ENCODE results near the gene TK1. TPM values are rescaled to one million over a fixed set of nuclear protein-coding genes. Genes with fewer than 3 reads are reported as not detected.

Gene TK1
- total and polyA plus RNA-seq, 4 donors: 7.9 to 14.9 (median 10.3) TPM

DNA sequence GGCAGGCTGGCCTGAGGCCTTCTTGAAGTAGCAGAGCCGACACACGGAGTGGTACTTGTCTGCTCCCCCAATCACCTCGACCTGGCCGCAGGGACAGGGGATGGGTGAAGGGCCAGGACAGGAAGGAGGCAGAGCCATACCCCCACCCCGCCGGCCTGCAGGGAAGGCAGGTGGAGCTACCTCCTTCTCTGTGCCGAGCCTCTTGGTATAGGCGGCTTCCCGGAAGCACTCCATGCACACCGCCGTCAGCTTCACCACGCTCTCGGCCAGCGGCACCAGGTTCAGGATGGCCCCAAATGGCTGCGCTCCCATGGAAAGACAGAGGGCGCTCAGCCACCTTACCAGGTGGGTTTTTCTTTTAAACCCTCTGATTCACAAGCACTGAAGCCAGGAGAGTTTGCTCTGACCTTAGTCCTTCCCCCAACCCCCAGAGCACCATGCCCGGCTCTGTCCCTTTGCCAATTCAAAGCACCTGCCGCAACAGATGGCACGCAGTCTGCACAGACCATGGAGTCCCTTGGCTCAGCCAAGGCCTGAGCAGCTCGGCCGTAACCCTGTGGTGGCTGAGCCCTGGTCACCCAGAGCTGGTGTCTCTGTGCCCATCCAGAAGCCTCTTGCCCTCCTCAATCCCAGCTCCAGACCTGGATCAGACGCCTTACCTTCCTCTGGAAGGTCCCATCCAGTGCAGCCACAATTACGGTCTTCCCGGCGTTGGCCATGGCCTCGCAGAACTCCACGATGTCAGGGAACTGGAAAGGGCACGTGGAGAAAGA, 11.8 kb downstream of the TK1 start:
- peaks cover 0 to 41% (median 10%) of the 10 kb centered on the region in 5 donors for H3K4me1 ChIP-seq (ENCODE audit: control insufficient read depth in 5 of 5, insufficient read depth in 5 of 5, low read length in 5 of 5)
- H3K9ac ChIP-seq (ENCODE audit: insufficient read depth in 1 of 2, low read length in 2 of 2): no peak overlapping the region
- peaks cover 0 to 12% (median 0%) of the 10 kb centered on the region in 4 donors for H3K36me3 ChIP-seq (ENCODE audit: control insufficient read depth in 4 of 4, insufficient read depth in 4 of 4, low read length in 4 of 4)
- no peaks in the 10 kb centered on the region for H3K9me3 ChIP-seq (ENCODE audit: control insufficient read depth in 4 of 4, insufficient read depth in 3 of 4, low read length in 3 of 4)
- DNase-seq: no peak
- ATAC-seq (ENCODE audit: insufficient read depth, low FRiP score): peak; percentile 13
- H3K4me3 ChIP-seq: no peak overlapping the region
- WGBS, 2 donors: 55 to 75% methylated on average over 28 of the region's 28 CpGs
- no peaks in the 10 kb centered on the region for H3K27me3 ChIP-seq (ENCODE audit: control insufficient read depth in 3 of 3, insufficient read depth in 3 of 3, low read length in 2 of 3)
- H3K27ac ChIP-seq (ENCODE audit: low read depth in 1 of 2, low read length in 1 of 2): peak overlapping the region; percentile 84 to 88
- TF ChIP-seq, protein P1, sequence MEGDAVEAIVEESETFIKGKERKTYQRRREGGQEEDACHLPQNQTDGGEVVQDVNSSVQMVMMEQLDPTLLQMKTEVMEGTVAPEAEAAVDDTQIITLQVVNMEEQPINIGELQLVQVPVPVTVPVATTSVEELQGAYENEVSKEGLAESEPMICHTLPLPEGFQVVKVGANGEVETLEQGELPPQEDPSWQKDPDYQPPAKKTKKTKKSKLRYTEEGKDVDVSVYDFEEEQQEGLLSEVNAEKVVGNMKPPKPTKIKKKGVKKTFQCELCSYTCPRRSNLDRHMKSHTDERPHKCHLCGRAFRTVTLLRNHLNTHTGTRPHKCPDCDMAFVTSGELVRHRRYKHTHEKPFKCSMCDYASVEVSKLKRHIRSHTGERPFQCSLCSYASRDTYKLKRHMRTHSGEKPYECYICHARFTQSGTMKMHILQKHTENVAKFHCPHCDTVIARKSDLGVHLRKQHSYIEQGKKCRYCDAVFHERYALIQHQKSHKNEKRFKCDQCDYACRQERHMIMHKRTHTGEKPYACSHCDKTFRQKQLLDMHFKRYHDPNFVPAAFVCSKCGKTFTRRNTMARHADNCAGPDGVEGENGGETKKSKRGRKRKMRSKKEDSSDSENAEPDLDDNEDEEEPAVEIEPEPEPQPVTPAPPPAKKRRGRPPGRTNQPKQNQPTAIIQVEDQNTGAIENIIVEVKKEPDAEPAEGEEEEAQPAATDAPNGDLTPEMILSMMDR (IDR thresholded peaks at IDR 0.05; ENCODE audit: control extremely low read depth, extremely low read depth): no peak

DNA sequence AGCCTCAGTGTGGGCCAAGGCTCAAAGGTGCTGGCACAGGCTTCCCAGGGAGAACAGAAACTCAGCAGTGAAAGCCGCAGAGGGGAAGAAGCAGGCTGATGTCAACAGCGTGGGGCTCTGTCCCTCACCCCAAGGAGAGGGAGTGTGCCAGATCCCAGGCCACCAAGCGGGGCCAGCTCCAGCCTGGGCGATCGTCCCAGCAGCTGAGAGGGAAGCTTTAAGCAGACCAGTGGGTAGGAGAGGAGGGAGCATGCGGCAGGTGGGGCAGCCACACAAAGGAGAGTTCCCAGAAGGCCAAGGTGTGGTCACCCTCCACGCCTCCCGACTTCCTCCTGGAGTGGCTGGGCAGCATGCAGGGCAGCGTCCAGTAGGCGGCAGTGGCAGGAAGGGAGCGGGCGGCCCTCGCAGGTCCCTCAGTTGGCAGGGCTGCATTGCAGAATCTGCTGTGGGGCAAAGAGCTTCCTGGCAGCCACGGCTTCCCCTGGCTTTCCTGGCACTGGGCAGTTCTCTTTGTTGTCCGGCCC, 12.4 kb downstream of the TK1 start:
- Histone ChIP-seq H3K27ac (ENCODE audit: low read depth in 1 of 2, low read length in 1 of 2) (peak overlapping the region; percentile 84 to 88), H3K4me3 (no peak overlapping the region), H3K4me1 (ENCODE audit: control insufficient read depth in 5 of 5, insufficient read depth in 5 of 5, low read length in 5 of 5) (peaks cover 0 to 47% (median 10%) of the 10 kb centered on the region in 5 donors), H3K27me3 (ENCODE audit: control insufficient read depth in 3 of 3, insufficient read depth in 3 of 3, low read length in 2 of 3) (no peaks in the 10 kb centered on the region), H3K9me3 (ENCODE audit: control insufficient read depth in 4 of 4, insufficient read depth in 3 of 4, low read length in 3 of 4) (no peaks in the 10 kb centered on the region), H3K36me3 (ENCODE audit: control insufficient read depth in 4 of 4, insufficient read depth in 4 of 4, low read length in 4 of 4) (peaks cover 0 to 12% (median 0%) of the 10 kb centered on the region in 4 donors), H3K9ac (ENCODE audit: insufficient read depth in 1 of 2, low read length in 2 of 2) (peak overlapping the region in 1 of 2 donors; percentile 37)
- 10 to 23% methylated on average over 13 to 15 of the region's 15 CpGs for WGBS, 2 donors
- DNase-seq (peak in 1 of 3 donors; percentile 19), ATAC-seq (ENCODE audit: insufficient read depth, low FRiP score) (peak; percentile 75)
- TF ChIP-seq, protein P1 (IDR thresholded peaks at IDR 0.05; ENCODE audit: control extremely low read depth, extremely low read depth): peak; percentile 30

DNA sequence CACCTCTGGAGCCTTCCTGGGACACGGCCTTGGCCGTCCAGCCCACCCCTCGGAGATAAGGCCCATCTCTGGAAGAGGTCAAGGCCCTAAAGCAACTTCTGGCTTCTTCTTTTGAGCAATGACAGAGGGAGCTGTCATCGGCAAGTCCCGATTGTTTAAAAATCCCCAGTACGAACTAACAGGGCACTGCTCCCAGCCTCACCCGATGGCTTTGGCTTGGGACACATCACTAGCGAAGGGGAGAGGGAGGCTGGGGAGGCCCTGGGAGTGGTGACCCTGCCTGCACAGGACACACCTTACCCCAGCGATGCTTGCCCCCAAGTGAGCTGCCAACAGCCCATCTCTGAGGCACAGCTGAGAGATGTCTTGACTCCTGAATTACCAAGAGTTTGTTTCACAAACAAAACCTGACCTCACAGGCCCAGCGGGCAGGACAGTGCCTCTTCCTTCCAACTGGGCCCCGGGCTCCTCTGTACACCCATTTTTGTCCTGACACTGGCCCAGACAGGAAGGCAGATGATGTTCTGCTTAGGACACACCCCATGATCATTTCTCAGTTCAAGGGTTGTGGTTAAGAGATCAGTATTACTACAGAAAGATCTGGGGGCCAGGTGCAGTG, 13.6 kb downstream of the TK1 start:
- H3K27me3 ChIP-seq (ENCODE audit: control insufficient read depth in 3 of 3, insufficient read depth in 3 of 3, low read length in 2 of 3): no peaks in the 10 kb centered on the region
- H3K9me3 ChIP-seq (ENCODE audit: control insufficient read depth in 4 of 4, insufficient read depth in 3 of 4, low read length in 3 of 4): no peaks in the 10 kb centered on the region
- H3K4me1 ChIP-seq (ENCODE audit: control insufficient read depth in 5 of 5, insufficient read depth in 5 of 5, low read length in 5 of 5): peaks cover 0 to 45% (median 10%) of the 10 kb centered on the region in 5 donors
- TF ChIP-seq, protein P1 (IDR thresholded peaks at IDR 0.05; ENCODE audit: control extremely low read depth, extremely low read depth): no peak
- DNase-seq (peak in 1 of 3 donors; percentile 20), ATAC-seq (ENCODE audit: insufficient read depth, low FRiP score) (no peak)
- 62 to 67% methylated on average over 11 of the region's 11 CpGs for WGBS, 2 donors
- peaks cover 0 to 12% (median 0%) of the 10 kb centered on the region in 4 donors for H3K36me3 ChIP-seq (ENCODE audit: control insufficient read depth in 4 of 4, insufficient read depth in 4 of 4, low read length in 4 of 4)
- peak overlapping the region; percentile 84 to 88 for H3K27ac ChIP-seq (ENCODE audit: low read depth in 1 of 2, low read length in 1 of 2)
- H3K4me3 ChIP-seq: no peak overlapping the region
- peak overlapping the region in 1 of 2 donors; percentile 8 for H3K9ac ChIP-seq (ENCODE audit: insufficient read depth in 1 of 2, low read length in 2 of 2)
